HepG2 (cell line): Measurements from ENCODE around the gene CCDC197. TPM values are rescaled to one million over a fixed set of nuclear protein-coding genes. Genes with fewer than 3 reads are reported as not detected.

ENCODE experiments used
- ASH2L ChIP-seq: fragments of 300-600, 200-600 bp; sonication (generic); IDR thresholded peaks from 2 replicates; pipeline ENCODE4 v1.7.0; 2017; ENCODE audit warnings: low read depth, mild to moderate bottlenecking, moderate library complexity, mixed read lengths, low read length; ENCODE audit not compliant: insufficient read length
- ATF3 ChIP-seq: sonication (generic); formaldehyde crosslinking; IDR thresholded peaks from 2 replicates; pipeline ENCODE4 v1.4.0; 2020; ENCODE audit warnings: missing genetic modification reagents
- CBFB ChIP-seq: sonication (generic); formaldehyde crosslinking; IDR thresholded peaks from 2 replicates; pipeline ENCODE4 v1.4.0; 2020; ENCODE audit warnings: missing genetic modification reagents
- GABPB1 ChIP-seq: IDR thresholded peaks from 2 replicates; pipeline ENCODE4 v1.6.1; 2016; ENCODE audit warnings: mild to moderate bottlenecking, missing genetic modification reagents, moderate library complexity, missing compliant biosample characterization
- HOXA7 ChIP-seq: sonication (generic); formaldehyde crosslinking; IDR thresholded peaks from 2 replicates; pipeline ENCODE4 v1.8.1; 2022; ENCODE audit warnings: mild to moderate bottlenecking, missing genetic modification reagents, moderate library complexity
- MIER3 ChIP-seq: IDR thresholded peaks from 2 replicates; pipeline ENCODE4 v1.6.1; 2016; ENCODE audit warnings: missing compliant biosample characterization, borderline replicate concordance
- PAX8 ChIP-seq: sonication (generic); formaldehyde crosslinking; IDR thresholded peaks from 2 replicates; pipeline ENCODE4 v1.8.0; 2022; ENCODE audit warnings: mild to moderate bottlenecking, missing genetic modification reagents, borderline replicate concordance
- REPIN1 ChIP-seq: sonication (generic); formaldehyde crosslinking; IDR thresholded peaks from 2 replicates; pipeline ENCODE4 v1.8.0; 2022; ENCODE audit warnings: missing genetic modification reagents, low read depth, mild to moderate bottlenecking, borderline replicate concordance
- THYN1 ChIP-seq: sonication (generic); formaldehyde crosslinking; IDR thresholded peaks from 2 replicates; pipeline ENCODE4 v1.8.1; 2023; ENCODE audit warnings: low read depth, mild to moderate bottlenecking, moderate library complexity, missing genetic modification reagents, borderline replicate concordance
- ZMYM3 ChIP-seq: sonication (generic); formaldehyde crosslinking; IDR thresholded peaks from 2 replicates; pipeline ENCODE4 v1.5.1; 2020; ENCODE audit warnings: mild to moderate bottlenecking, missing genetic modification reagents
- ZNF264 ChIP-seq: sonication (generic); formaldehyde crosslinking; IDR thresholded peaks from 2 replicates; pipeline ENCODE4 v1.4.0; 2020; ENCODE audit warnings: missing genetic modification reagents
- ZNF431 ChIP-seq: sonication (generic); formaldehyde crosslinking; IDR thresholded peaks from 2 replicates; pipeline ENCODE4 v1.9.0; 2022; ENCODE audit warnings: missing genetic modification reagents, low read depth, mild to moderate bottlenecking, borderline replicate concordance
- ZNF432 ChIP-seq: sonication (generic); formaldehyde crosslinking; IDR thresholded peaks from 2 replicates; pipeline ENCODE4 v1.5.0; 2020; ENCODE audit warnings: missing genetic modification reagents, mild to moderate bottlenecking, borderline replicate concordance
- ZNF574 ChIP-seq: sonication (generic); formaldehyde crosslinking; IDR thresholded peaks from 2 replicates; pipeline ENCODE4 v1.4.0; 2020; ENCODE audit warnings: missing genetic modification reagents
- ZNF790 ChIP-seq: sonication (generic); formaldehyde crosslinking; IDR thresholded peaks from 2 replicates; pipeline ENCODE4 v1.8.0; 2022; ENCODE audit warnings: missing genetic modification reagents, mild to moderate bottlenecking, borderline replicate concordance
- ZNF879 ChIP-seq: sonication (generic); formaldehyde crosslinking; IDR thresholded peaks from 2 replicates; pipeline ENCODE4 v1.8.1; 2023; ENCODE audit warnings: missing genetic modification reagents
- ZSCAN9 ChIP-seq: IDR thresholded peaks from 2 replicates; pipeline ENCODE4 v1.6.1; 2016; ENCODE audit warnings: borderline replicate concordance
- ZUFSP ChIP-seq: sonication (generic); formaldehyde crosslinking; IDR thresholded peaks from 2 replicates; pipeline ENCODE4 v1.9.0; 2021; ENCODE audit warnings: missing genetic modification reagents, mild to moderate bottlenecking, borderline replicate concordance
- polyA plus RNA-seq, 8 experiments: library from polyadenylated mRNA; depleted of rRNA in 3 of 8; stranded (reverse) in 7 of 8; unstranded in 1 of 8; fragments of >200 nt; fragmentation: Illumina TruSeq in 4 of 8; extraction: Trizol in 4 of 8; gene quantifications; 2 replicates each; pipeline versions ENCODE4 v1.2.1 to v1.2.3, GENCODE V29; 2011 to 2016; ENCODE audit warnings: low read depth in 4 of 8, missing spikeins in 1 of 8, mixed read lengths in 1 of 8; ENCODE audit not compliant: insufficient read depth in 1 of 8
- total RNA-seq, 5 experiments: library from RNA; depleted of rRNA; stranded (reverse); fragments of >200 nt; fragmentation: Illumina TruSeq; extraction: Trizol; gene quantifications; 2 replicates each; pipeline ENCODE4 v1.2.3, GENCODE V29; 2016; ENCODE audit warnings: low read depth in 1 of 5
- TF ChIP-seq, protein P1 (sequence below): IDR thresholded peaks from 2 replicates; pipeline ENCODE4 v1.6.1; 2016
- TF ChIP-seq, protein P2 (sequence below): sonication (generic); formaldehyde crosslinking; IDR thresholded peaks from 2 replicates; pipeline ENCODE4 v1.4.0; 2020; ENCODE audit warnings: mild to moderate bottlenecking, missing genetic modification reagents, borderline replicate concordance

Gene CCDC197
- total and polyA plus RNA-seq, 2 of the 13 experiments (the other 11 are each of a cell fraction or from before 2014, with no cell fraction given), result 0.11 to 0.13 TPM

- TF ChIP-seq, protein P1, sequence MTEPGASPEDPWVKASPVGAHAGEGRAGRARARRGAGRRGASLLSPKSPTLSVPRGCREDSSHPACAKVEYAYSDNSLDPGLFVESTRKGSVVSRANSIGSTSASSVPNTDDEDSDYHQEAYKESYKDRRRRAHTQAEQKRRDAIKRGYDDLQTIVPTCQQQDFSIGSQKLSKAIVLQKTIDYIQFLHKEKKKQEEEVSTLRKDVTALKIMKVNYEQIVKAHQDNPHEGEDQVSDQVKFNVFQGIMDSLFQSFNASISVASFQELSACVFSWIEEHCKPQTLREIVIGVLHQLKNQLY, result no peak
- TF ChIP-seq, protein P2, sequence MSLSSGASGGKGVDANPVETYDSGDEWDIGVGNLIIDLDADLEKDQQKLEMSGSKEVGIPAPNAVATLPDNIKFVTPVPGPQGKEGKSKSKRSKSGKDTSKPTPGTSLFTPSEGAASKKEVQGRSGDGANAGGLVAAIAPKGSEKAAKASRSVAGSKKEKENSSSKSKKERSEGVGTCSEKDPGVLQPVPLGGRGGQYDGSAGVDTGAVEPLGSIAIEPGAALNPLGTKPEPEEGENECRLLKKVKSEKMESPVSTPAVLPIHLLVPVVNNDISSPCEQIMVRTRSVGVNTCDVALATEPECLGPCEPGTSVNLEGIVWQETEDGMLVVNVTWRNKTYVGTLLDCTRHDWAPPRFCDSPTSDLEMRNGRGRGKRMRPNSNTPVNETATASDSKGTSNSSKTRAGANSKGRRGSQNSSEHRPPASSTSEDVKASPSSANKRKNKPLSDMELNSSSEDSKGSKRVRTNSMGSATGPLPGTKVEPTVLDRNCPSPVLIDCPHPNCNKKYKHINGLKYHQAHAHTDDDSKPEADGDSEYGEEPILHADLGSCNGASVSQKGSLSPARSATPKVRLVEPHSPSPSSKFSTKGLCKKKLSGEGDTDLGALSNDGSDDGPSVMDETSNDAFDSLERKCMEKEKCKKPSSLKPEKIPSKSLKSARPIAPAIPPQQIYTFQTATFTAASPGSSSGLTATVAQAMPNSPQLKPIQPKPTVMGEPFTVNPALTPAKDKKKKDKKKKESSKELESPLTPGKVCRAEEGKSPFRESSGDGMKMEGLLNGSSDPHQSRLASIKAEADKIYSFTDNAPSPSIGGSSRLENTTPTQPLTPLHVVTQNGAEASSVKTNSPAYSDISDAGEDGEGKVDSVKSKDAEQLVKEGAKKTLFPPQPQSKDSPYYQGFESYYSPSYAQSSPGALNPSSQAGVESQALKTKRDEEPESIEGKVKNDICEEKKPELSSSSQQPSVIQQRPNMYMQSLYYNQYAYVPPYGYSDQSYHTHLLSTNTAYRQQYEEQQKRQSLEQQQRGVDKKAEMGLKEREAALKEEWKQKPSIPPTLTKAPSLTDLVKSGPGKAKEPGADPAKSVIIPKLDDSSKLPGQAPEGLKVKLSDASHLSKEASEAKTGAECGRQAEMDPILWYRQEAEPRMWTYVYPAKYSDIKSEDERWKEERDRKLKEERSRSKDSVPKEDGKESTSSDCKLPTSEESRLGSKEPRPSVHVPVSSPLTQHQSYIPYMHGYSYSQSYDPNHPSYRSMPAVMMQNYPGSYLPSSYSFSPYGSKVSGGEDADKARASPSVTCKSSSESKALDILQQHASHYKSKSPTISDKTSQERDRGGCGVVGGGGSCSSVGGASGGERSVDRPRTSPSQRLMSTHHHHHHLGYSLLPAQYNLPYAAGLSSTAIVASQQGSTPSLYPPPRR, result no peak
- TF ChIP-seq MIER3 (CRISPR knock-in tag) (no peak), ZSCAN9 (no peak), ZNF264 (0 out of 2 replicates have a peak, but pooled peaks have one; percentile 26), ZNF574 (CRISPR knock-in tag) (peak; percentile 14; the same call in 1 of the 2 replicates), GABPB1 (CRISPR knock-in tag) (no peak), REPIN1 (CRISPR knock-in tag) (no peak), PAX8 (CRISPR knock-in tag) (no peak), ZUFSP (CRISPR knock-in tag) (no peak), THYN1 (CRISPR knock-in tag) (no peak), ZNF790 (CRISPR knock-in tag) (no peak), ATF3 (CRISPR knock-in tag) (no peak), ZNF879 (no peak), ZMYM3 (CRISPR knock-in tag) (no peak), CBFB (CRISPR knock-in tag) (no peak), HOXA7 (CRISPR knock-in tag) (no peak), ASH2L (no peak), ZNF431 (CRISPR knock-in tag) (no peak), ZNF432 (CRISPR knock-in tag) (no peak)
These were observed 43.8 kb upstream of the CCDC197 start (continued) for GRCh38 chr14:93953263-93953662.
